Frontal cortex (tissue), 4 donors: ENCODE measurements around the gene SUPV3L1. TPM values are rescaled to one million over a fixed set of nuclear protein-coding genes. Genes with fewer than 3 reads are reported as not detected.
A peak's percentile ranks its signal among the peaks of the same experiment; 100 is the strongest.
"Not testable (repeated sequence)": the region's sequence is repeated elsewhere in the genome, so short reads cannot be mapped to it uniquely, and the experiment has no call there.

Experiments
- DNase-seq, 2 donors: peaks; one replicate each; pipeline ENCODE4 v3.0.0; 2012; ENCODE audit warnings: low spot score in 2 of 2
- FAIRE-seq: peaks from 2 replicates; lab custom pipeline; 2012; peaks lifted over from hg19 to GRCh38; lab: Jason Lieb, UNC
- total RNA-seq: library from RNA; depleted of rRNA; stranded (reverse); fragments of >200 nt; gene quantifications from one replicate; pipeline ENCODE4 v1.2.3, GENCODE V29; 2014
- donor health status: control.
- donor health status: control.
- donor health status: control.

SUPV3L1 gene
- total RNA-seq, result 40.4 TPM

- DNase-seq (peak; percentile 85 to 88), FAIRE-seq (no peak)
These were observed at the start of gene SUPV3L1 for GRCh38 chr10:69179743-69180524. Gene SUPV3L1 (plus strand): TSS chr10:69180234. CDS start chr10:69180292, 58 bp downstream.

- FAIRE-seq (no peak), DNase-seq (no peak)
These were observed 49.8 kb upstream of the SUPV3L1 start for GRCh38 chr10:69130251-69130650.

- FAIRE-seq, result no peak
- DNase-seq, result no peak
These were observed 40.1 kb upstream of the SUPV3L1 start for GRCh38 chr10:69139961-69140360.

GRCh38 chr10:69141304-69141703 is 38.7 kb upstream of the SUPV3L1 start:
- FAIRE-seq (no peak), DNase-seq (no peak)

- DNase-seq, FAIRE-seq: not testable (repeated sequence)
These were observed 38.0 kb upstream of the SUPV3L1 start for GRCh38 chr10:69142074-69142473.

GRCh38 chr10:69142983-69143382 is 37.1 kb upstream of the SUPV3L1 start:
- no peak for FAIRE-seq

GRCh38 chr10:69145329-69145728 is 34.7 kb upstream of the SUPV3L1 start:
- no peak for FAIRE-seq
- no peak for DNase-seq

More at GRCh38 chr10:69142983-69143382, 37.1 kb upstream of the SUPV3L1 start:
- no peak for DNase-seq

- FAIRE-seq, result no peak
- no peak for DNase-seq
These were observed 34.2 kb upstream of the SUPV3L1 start for GRCh38 chr10:69145864-69146263.

GRCh38 chr10:69146759-69147158 is 33.3 kb upstream of the SUPV3L1 start:
- FAIRE-seq (no peak), DNase-seq (no peak)

- no peak for FAIRE-seq
These were observed 28.1 kb upstream of the SUPV3L1 start for GRCh38 chr10:69151984-69152383.

GRCh38 chr10:69153227-69153626 is 26.8 kb upstream of the SUPV3L1 start:
- FAIRE-seq, result no peak
- DNase-seq, result no peak

More at GRCh38 chr10:69151984-69152383, 28.1 kb upstream of the SUPV3L1 start:
- no peak for DNase-seq

GRCh38 chr10:69160809-69161241 is 19.2 kb upstream of the SUPV3L1 start:
- FAIRE-seq (no peak), DNase-seq (no peak)

GRCh38 chr10:69168493-69168892 is 11.5 kb upstream of the SUPV3L1 start:
- no peak for DNase-seq
- FAIRE-seq, result no peak

- DNase-seq, result no peak
- FAIRE-seq, result no peak
These were observed 7.6 kb upstream of the SUPV3L1 start for GRCh38 chr10:69172241-69172982.

- DNase-seq, result not testable (repeated sequence)
These were observed 4.7 kb upstream of the SUPV3L1 start for GRCh38 chr10:69175326-69175725.

GRCh38 chr10:69176823-69177222 is 3.2 kb upstream of the SUPV3L1 start:
- DNase-seq, result no peak
- no peak for FAIRE-seq

More at GRCh38 chr10:69175326-69175725, 4.7 kb upstream of the SUPV3L1 start:
- not testable (repeated sequence) for FAIRE-seq

- FAIRE-seq, result no peak
- peak in 1 of 2 donors; percentile 6 for DNase-seq
These were observed 818 bp upstream of the SUPV3L1 start for GRCh38 chr10:69179089-69179742.

GRCh38 chr10:69180525-69181204 is 631 bp downstream of the SUPV3L1 start:
- DNase-seq (no peak), FAIRE-seq (no peak)

GRCh38 chr10:69181433-69181832 is 1.4 kb downstream of the SUPV3L1 start:
- DNase-seq, result no peak
- no peak for FAIRE-seq

GRCh38 chr10:69182005-69182404 is 2.0 kb downstream of the SUPV3L1 start:
- no peak for DNase-seq

More at GRCh38 chr10:69182005-69182404, 2.0 kb downstream of the SUPV3L1 start:
- no peak for FAIRE-seq
